Gastrocnemius medialis (tissue), 4 donors: ENCODE measurements around the gene SLC1A1.

Source experiments
- CTCF ChIP-seq, 5 experiments: fragments of 450-650 bp in 3 of 5; fragments of 200-600 bp in 2 of 5; sonication (generic) in 2 of 5; IDR thresholded peaks in 4 of 5; conservative IDR thresholded peaks in 1 of 5; 1 replicate in 4 of 5; 2 replicates in 1 of 5; pipeline ENCODE4 v1.5.1; 2016 to 2019; ENCODE audit warnings: antibody characterized with exemption in 5 of 5, mild to moderate bottlenecking in 3 of 5, moderate library complexity in 3 of 5
- POLR2A ChIP-seq, 2 donors: fragments of 450-650 bp; IDR thresholded peaks; one replicate each; pipeline ENCODE4 v1.6.1; 2017; ENCODE audit warnings: antibody characterized with exemption in 2 of 2, mild to moderate bottlenecking in 2 of 2, moderate library complexity in 2 of 2

- TF ChIP-seq POLR2A (IDR thresholded peaks at IDR 0.05) = no peak
- no peak for TF ChIP-seq CTCF (IDR thresholded peaks at IDR 0.05 in 4 of 5, conservative IDR thresholded peaks at IDR 0.05 in 1 of 5)
Measured at GRCh38 chr9:4508907-4509589, 18.8 kb downstream of the SLC1A1 start.
